Neural crest cell (in vitro differentiated cells): ENCODE measurements around the gene EFCAB11. TPM values are rescaled to one million over a fixed set of nuclear protein-coding genes. Genes with fewer than 3 reads are reported as not detected.
A peak's percentile ranks its signal among the peaks of the same experiment; 100 is the strongest.

Source experiments
- DNase-seq: peaks from one replicate; pipeline ENCODE4 v3.0.0; 2021; ENCODE audit warnings: low read depth, mixed read lengths, low spot score
- H3K27ac Mint-ChIP-seq: one replicate; pipeline ENCODE4 v1.8.0; 2021; ENCODE audit warnings: mild to moderate bottlenecking, mixed read lengths; ENCODE audit not compliant: unreplicated experiment
- H3K27me3 Mint-ChIP-seq: 2 replicates; pipeline ENCODE4 v1.8.0; 2021; ENCODE audit warnings: low read depth, mild to moderate bottlenecking, mixed read lengths
- H3K36me3 Mint-ChIP-seq: 2 replicates; pipeline ENCODE4 v1.8.0; 2021; ENCODE audit warnings: low read depth, mild to moderate bottlenecking, mixed read lengths
- H3K4me1 Mint-ChIP-seq: 2 replicates; pipeline ENCODE4 v1.8.0; 2021; ENCODE audit warnings: mixed read lengths
- H3K4me3 Mint-ChIP-seq: one replicate; pipeline ENCODE4 v1.8.0; 2021; ENCODE audit warnings: mild to moderate bottlenecking, mixed read lengths
- H3K9me3 Mint-ChIP-seq: 2 replicates; pipeline ENCODE4 v1.8.0; 2021; ENCODE audit warnings: mixed read lengths
- CTCF ChIP-seq: fragments of 200-600 bp; sonication (generic); conservative IDR thresholded peaks from 2 replicates; pipeline ENCODE4 v1.5.0; 2021; ENCODE audit warnings: antibody characterized with exemption, mild to moderate bottlenecking
- total RNA-seq: library from RNA; stranded (reverse); gene quantifications from 2 replicates; pipeline ENCODE4 v1.2.1, GENCODE V29; 2021

EFCAB11 gene
- total RNA-seq, 1 donor from 2014 or later, result 15.4 TPM

GRCh38 chr14:89920056-89920455 is 34.5 kb downstream of the EFCAB11 start:
- TF ChIP-seq CTCF, result no peak
- Mint-ChIP-seq H3K27ac (no peak overlapping the region), H3K9me3 (no peaks in the 10 kb centered on the region), H3K4me3 (no peak overlapping the region), H3K4me1 (peaks cover 2% of the 10 kb centered on the region), H3K36me3 (peaks cover 2% of the 10 kb centered on the region), H3K27me3 (no peaks in the 10 kb centered on the region)
- DNase-seq, result no peak

GRCh38 chr14:89918721-89919120 is 35.8 kb downstream of the EFCAB11 start:
- Mint-ChIP-seq H3K27me3 (no peaks in the 10 kb centered on the region), H3K36me3 (no peaks in the 10 kb centered on the region), H3K4me1 (peaks cover 3% of the 10 kb centered on the region), H3K4me3 (no peak overlapping the region), H3K27ac (no peak overlapping the region), H3K9me3 (no peaks in the 10 kb centered on the region)
- no peak for DNase-seq
- TF ChIP-seq CTCF, result no peak

DNA sequence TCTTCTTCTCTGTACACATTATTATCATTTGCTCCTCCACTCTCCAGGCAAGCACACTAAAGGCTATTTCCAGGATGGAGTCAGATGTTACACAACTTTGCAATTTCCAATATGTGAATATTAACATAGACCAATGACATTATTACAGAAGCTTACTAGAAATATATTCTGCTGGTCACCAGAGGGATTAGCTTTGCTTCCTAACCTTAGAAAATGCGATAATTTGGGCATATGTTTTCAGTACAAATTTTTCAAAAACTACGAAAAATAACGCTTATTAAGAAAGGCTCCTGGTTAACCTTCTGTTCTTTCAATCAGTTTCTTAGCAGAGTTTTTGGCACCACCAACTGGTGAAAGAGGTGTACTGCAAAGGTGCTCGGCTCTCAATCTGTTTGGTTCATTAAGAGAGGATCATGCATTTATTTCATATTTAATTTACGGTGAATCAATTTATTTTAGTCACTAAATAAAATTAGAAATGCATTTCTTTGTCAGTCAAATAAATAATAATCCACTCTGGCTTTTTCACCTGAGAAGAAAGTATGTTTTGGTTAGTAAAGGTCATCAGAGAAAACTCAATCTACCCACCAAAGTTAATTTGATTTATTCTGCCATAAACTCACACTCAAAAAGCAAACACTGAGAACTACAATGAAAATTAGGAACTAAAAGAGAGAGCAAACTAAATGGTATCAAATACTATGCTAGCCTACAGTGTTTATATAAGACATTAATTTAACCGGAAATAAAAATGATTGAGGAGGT is 39.2 kb downstream of the EFCAB11 start:
- DNase-seq, result peak; percentile 58
- H3K4me1 Mint-ChIP-seq, result peaks cover 31% of the 10 kb centered on the region
- no peaks in the 10 kb centered on the region for H3K27me3 Mint-ChIP-seq
- no peak overlapping the region for H3K4me3 Mint-ChIP-seq
- peak; percentile 98 for TF ChIP-seq CTCF
- no peaks in the 10 kb centered on the region for H3K9me3 Mint-ChIP-seq
- H3K36me3 Mint-ChIP-seq, result no peaks in the 10 kb centered on the region
- no peak overlapping the region for H3K27ac Mint-ChIP-seq

- Mint-ChIP-seq H3K9me3 (peaks cover 4% of the 10 kb centered on the region), H3K36me3 (no peaks in the 10 kb centered on the region), H3K4me3 (no peak overlapping the region), H3K4me1 (peaks cover 36% of the 10 kb centered on the region), H3K27me3 (no peaks in the 10 kb centered on the region), H3K27ac (peak overlapping the region; percentile 65)
- no peak for TF ChIP-seq CTCF
- no peak for DNase-seq
Measured at GRCh38 chr14:89912667-89913211, 41.8 kb downstream of the EFCAB11 start.

- H3K27ac Mint-ChIP-seq, result peak overlapping the region; percentile 47
Measured at GRCh38 chr14:89912221-89912620, 42.3 kb downstream of the EFCAB11 start.

More at GRCh38 chr14:89912221-89912620, 42.3 kb downstream of the EFCAB11 start:
- no peak for TF ChIP-seq CTCF
- Mint-ChIP-seq H3K36me3 (no peaks in the 10 kb centered on the region), H3K4me1 (peaks cover 36% of the 10 kb centered on the region), H3K27me3 (no peaks in the 10 kb centered on the region), H3K9me3 (peaks cover 4% of the 10 kb centered on the region), H3K4me3 (no peak overlapping the region)
- no peak for DNase-seq
